KMS-11 (cell line): ENCODE results near the gene ADCY1.

Experiments used
- H2AFZ ChIP-seq: fragments of 200-600 bp; sonication (generic); 2 replicates; pipeline ENCODE4 v1.6.1; 2016; ENCODE audit warnings: antibody characterized with exemption, mixed run types, low read depth
- H3K27ac ChIP-seq: fragments of 200-600 bp; sonication (generic); 2 replicates; pipeline ENCODE4 v1.6.1; 2016; ENCODE audit warnings: mild to moderate bottlenecking, mixed run types
- H3K27me3 ChIP-seq: fragments of 200-600 bp; sonication (generic); 2 replicates; pipeline ENCODE4 v1.6.1; 2017; ENCODE audit warnings: mild to moderate bottlenecking, low read depth, mixed run types, moderate library complexity; ENCODE audit not compliant: insufficient read depth
- H3K36me3 ChIP-seq: fragments of 200-600 bp; sonication (generic); 2 replicates; pipeline ENCODE4 v1.6.1; 2017; ENCODE audit warnings: mild to moderate bottlenecking, mixed run types; ENCODE audit not compliant: insufficient read depth
- H3K4me1 ChIP-seq: fragments of 200-600 bp; sonication (generic); 2 replicates; pipeline ENCODE4 v1.6.1; 2016; ENCODE audit warnings: mild to moderate bottlenecking, low read depth, mixed run types; ENCODE audit not compliant: poor library complexity, severe bottlenecking
- H3K4me2 ChIP-seq: fragments of 200-600 bp; sonication (generic); 2 replicates; pipeline ENCODE4 v1.7.0; 2016; ENCODE audit warnings: mild to moderate bottlenecking, mixed run types
- H3K4me3 ChIP-seq: fragments of 200-600 bp; sonication (generic); IDR thresholded peaks from 2 replicates; pipeline ENCODE4 v1.6.1; 2017; ENCODE audit warnings: low read depth, low read length, mixed read lengths; ENCODE audit not compliant: insufficient read depth
- H3K79me2 ChIP-seq: fragments of 200-600 bp; sonication (generic); 2 replicates; pipeline ENCODE4 v1.6.1; 2016; ENCODE audit warnings: low read depth, mixed run types; ENCODE audit not compliant: insufficient read depth
- H3K9ac ChIP-seq: fragments of 200-600 bp; sonication (generic); 2 replicates; pipeline ENCODE4 v1.6.1; 2016; ENCODE audit warnings: mild to moderate bottlenecking, mixed run types
- H4K20me1 ChIP-seq: fragments of 200-600 bp; sonication (generic); 2 replicates; pipeline ENCODE4 v1.6.1; 2016; ENCODE audit warnings: mild to moderate bottlenecking, mixed run types; ENCODE audit not compliant: insufficient read depth
- CTCF ChIP-seq: fragments of 200-600 bp; sonication (generic); conservative IDR thresholded peaks from 2 replicates; pipeline ENCODE4 v1.6.1; 2017; ENCODE audit warnings: low read depth, mild to moderate bottlenecking, antibody characterized with exemption, low read length, moderate library complexity, mixed read lengths

Gene ADCY1

GRCh38 chr7:45670717-45671116, 96.5 kb downstream of the ADCY1 start:
- Histone ChIP-seq H3K36me3 (no peaks in the 10 kb centered on the region), H3K4me3 (no peak overlapping the region), H2AFZ (no peak overlapping the region), H3K4me2 (no peak overlapping the region), H3K9ac (no peak overlapping the region), H3K79me2 (no peaks in the 10 kb centered on the region), H4K20me1 (no peaks in the 10 kb centered on the region), H3K4me1 (no peaks in the 10 kb centered on the region), H3K27me3 (no peaks in the 10 kb centered on the region), H3K27ac (no peak overlapping the region)
- TF ChIP-seq CTCF: no peak

GRCh38 chr7:45677311-45677900, 103.2 kb downstream of the ADCY1 start:
- no peaks in the 10 kb centered on the region for H3K27me3 ChIP-seq
- H3K4me3 ChIP-seq: no peak overlapping the region
- no peak overlapping the region for H2AFZ ChIP-seq
- peaks cover 5% of the 10 kb centered on the region; the same call in 1 of the 2 replicates for H3K36me3 ChIP-seq
- no peak overlapping the region for H3K4me2 ChIP-seq
- no peak overlapping the region for H3K9ac ChIP-seq
- no peak overlapping the region for H3K27ac ChIP-seq
- no peaks in the 10 kb centered on the region for H3K79me2 ChIP-seq
- H3K4me1 ChIP-seq: no peaks in the 10 kb centered on the region
- H4K20me1 ChIP-seq: no peaks in the 10 kb centered on the region
- no peak for TF ChIP-seq CTCF

- Histone ChIP-seq H3K27ac (no peak overlapping the region), H3K4me1 (no peaks in the 10 kb centered on the region), H3K27me3 (no peaks in the 10 kb centered on the region), H3K4me3 (no peak overlapping the region), H3K9ac (no peak overlapping the region), H3K79me2 (no peaks in the 10 kb centered on the region), H2AFZ (no peak overlapping the region), H3K4me2 (no peak overlapping the region), H4K20me1 (no peaks in the 10 kb centered on the region), H3K36me3 (peaks cover 5% of the 10 kb centered on the region; the same call in 1 of the 2 replicates)
- TF ChIP-seq CTCF: no peak
Observed at GRCh38 chr7:45679516-45679915, 105.3 kb downstream of the ADCY1 start.

- Histone ChIP-seq H3K4me3 (no peak overlapping the region), H2AFZ (no peak overlapping the region), H3K27ac (no peak overlapping the region), H3K4me1 (no peaks in the 10 kb centered on the region), H3K4me2 (no peak overlapping the region), H3K27me3 (no peaks in the 10 kb centered on the region), H3K36me3 (peaks cover 5% of the 10 kb centered on the region; the same call in 1 of the 2 replicates), H3K9ac (no peak overlapping the region), H3K79me2 (no peaks in the 10 kb centered on the region), H4K20me1 (no peaks in the 10 kb centered on the region)
- no peak for TF ChIP-seq CTCF
Observed at GRCh38 chr7:45680776-45681175, 106.6 kb downstream of the ADCY1 start.
